Liver (tissue), 9 donors: ENCODE measurements around the gene FGF1. TPM values are rescaled to one million over a fixed set of nuclear protein-coding genes. Genes with fewer than 3 reads are reported as not detected.

Experiments
- DNase-seq: peaks from one replicate; pipeline ENCODE4 v3.0.0-alpha.2; 2017; ENCODE audit warnings: low spot score
- H3K27ac ChIP-seq, 2 donors: one replicate each; pipeline ENCODE4 v1.7.0; 2013; ENCODE audit warnings: inconsistent platforms in 2 of 2, low read length in 2 of 2, control low read depth in 1 of 2, low read depth in 1 of 2, mild to moderate bottlenecking in 1 of 2
- H3K27me3 ChIP-seq, 4 donors: one replicate each; pipeline versions ENCODE4 v1.6.1 to v1.7.0; 2013; ENCODE audit warnings: low read length in 3 of 4, inconsistent platforms in 1 of 4, mild to moderate bottlenecking in 1 of 4, moderate library complexity in 1 of 4; ENCODE audit not compliant: control insufficient read depth in 4 of 4, insufficient read depth in 4 of 4
- H3K36me3 ChIP-seq, 4 donors: one replicate each; pipeline versions ENCODE4 v1.6.1 to v1.7.0; 2013; ENCODE audit warnings: low read length in 3 of 4, mild to moderate bottlenecking in 3 of 4, low read depth in 1 of 4, moderate library complexity in 1 of 4; ENCODE audit not compliant: control insufficient read depth in 4 of 4, insufficient read depth in 3 of 4
- H3K4me1 ChIP-seq, 4 donors: one replicate each; pipeline versions ENCODE4 v1.6.1 to v1.7.0; 2013; ENCODE audit warnings: low read length in 3 of 4, mild to moderate bottlenecking in 3 of 4, moderate library complexity in 1 of 4; ENCODE audit not compliant: control insufficient read depth in 4 of 4, insufficient read depth in 4 of 4
- H3K4me3 ChIP-seq, 3 donors: one replicate each; pipeline versions ENCODE4 v1.6.1 to v1.7.0; 2013; ENCODE audit warnings: low read length in 3 of 3, control low read depth in 1 of 3, low read depth in 1 of 3, mild to moderate bottlenecking in 1 of 3
- H3K9ac ChIP-seq, 2 donors: one replicate each; pipeline ENCODE4 v1.7.0; 2013; ENCODE audit warnings: low read length in 2 of 2, mild to moderate bottlenecking in 2 of 2, moderate library complexity in 2 of 2, control low read depth in 1 of 2, low read depth in 1 of 2
- H3K9me3 ChIP-seq, 4 donors: one replicate each; pipeline versions ENCODE4 v1.6.1 to v1.7.0; 2013; ENCODE audit warnings: low read length in 3 of 4; ENCODE audit not compliant: control insufficient read depth in 4 of 4
- ATF3 ChIP-seq: IDR thresholded peaks from 2 replicates; pipeline ENCODE4 v1.6.1; 2016; ENCODE audit warnings: antibody characterized with exemption
- CTCF ChIP-seq: fragments of 150-350 bp; IDR thresholded peaks from 2 replicates; pipeline ENCODE4 v1.5.1; 2017; ENCODE audit warnings: improper control_type of control experiment, low read depth, low read length; ENCODE audit not compliant: missing input control
- EGR1 ChIP-seq, 2 donors: IDR thresholded peaks; 2 replicates each; pipeline ENCODE4 v1.6.1; 2016 to 2018; ENCODE audit warnings: antibody characterized with exemption in 2 of 2, low read depth in 2 of 2
- FOXA1 ChIP-seq: IDR thresholded peaks from 2 replicates; pipeline ENCODE4 v1.6.1; 2016; ENCODE audit warnings: antibody characterized with exemption
- FOXA2 ChIP-seq: IDR thresholded peaks from 2 replicates; pipeline ENCODE4 v1.6.1; 2016; ENCODE audit warnings: antibody characterized with exemption
- GABPA ChIP-seq, 2 donors: IDR thresholded peaks in 1 of 2; conservative IDR thresholded peaks in 1 of 2; 2 replicates each; pipeline ENCODE4 v1.6.1; 2016; ENCODE audit warnings: antibody characterized with exemption in 2 of 2, mild to moderate bottlenecking in 1 of 2, moderate library complexity in 1 of 2
- HNF4A ChIP-seq, 2 donors: conservative IDR thresholded peaks; 2 replicates each; pipeline ENCODE4 v1.6.1; 2016; ENCODE audit warnings: antibody characterized with exemption in 2 of 2, mild to moderate bottlenecking in 2 of 2
- HNF4G ChIP-seq: IDR thresholded peaks from 2 replicates; pipeline ENCODE4 v1.6.1; 2016; ENCODE audit warnings: antibody characterized with exemption
- JUND ChIP-seq, 2 donors: IDR thresholded peaks; 2 replicates each; pipeline ENCODE4 v1.6.1; 2016; ENCODE audit warnings: antibody characterized with exemption in 2 of 2
- MAX ChIP-seq: IDR thresholded peaks from 2 replicates; pipeline ENCODE4 v1.6.1; 2016; ENCODE audit warnings: antibody characterized with exemption
- NR2F2 ChIP-seq: IDR thresholded peaks from 2 replicates; pipeline ENCODE4 v1.6.1; 2016; ENCODE audit warnings: antibody characterized with exemption
- RAD21 ChIP-seq, 2 donors: IDR thresholded peaks; 2 replicates each; pipeline ENCODE4 v1.6.1; 2016; ENCODE audit warnings: antibody characterized with exemption in 2 of 2, mild to moderate bottlenecking in 2 of 2
- REST ChIP-seq: IDR thresholded peaks from 2 replicates; pipeline ENCODE4 v1.6.1; 2016; ENCODE audit warnings: antibody characterized with exemption, mild to moderate bottlenecking
- RXRA ChIP-seq, 2 donors: IDR thresholded peaks; 2 replicates each; pipeline ENCODE4 v1.6.1; 2017 to 2018; ENCODE audit warnings: antibody characterized with exemption in 2 of 2, mild to moderate bottlenecking in 1 of 2
- SP1 ChIP-seq: IDR thresholded peaks from 2 replicates; pipeline ENCODE4 v1.6.1; 2018; ENCODE audit warnings: antibody characterized with exemption, mild to moderate bottlenecking
- TAF1 ChIP-seq: conservative IDR thresholded peaks from 2 replicates; pipeline ENCODE4 v1.6.1; 2016; ENCODE audit warnings: antibody characterized with exemption, mild to moderate bottlenecking
- YY1 ChIP-seq: IDR thresholded peaks from 2 replicates; pipeline ENCODE4 v1.6.1; 2016; ENCODE audit warnings: antibody characterized with exemption, mild to moderate bottlenecking
- ZBTB33 ChIP-seq: IDR thresholded peaks from 2 replicates; pipeline ENCODE4 v1.6.1; 2016; ENCODE audit warnings: antibody characterized with exemption
- WGBS: extraction: QIAGEN DNeasy Blood & Tissue Kit; methylation state at CpG from one replicate; pipeline ENCODE4 v1.1.7; 2013; 5-methylcytosine and 5-hydroxymethylcytosine counted together
- polyA plus RNA-seq, 2 donors: library from polyadenylated mRNA; stranded (reverse) in 1 of 2; unstranded in 1 of 2; fragments of 200-250 nt in 1 of 2; fragments of >200 nt in 1 of 2; fragmentation: Nextera tagmentation in 1 of 2; extraction: Ambion mirVana in 1 of 2; gene quantifications; one replicate each; pipeline versions ENCODE4 v1.2.1 to v1.2.3, GENCODE V29; 2013 to 2015
- total RNA-seq, 2 donors: library from RNA; depleted of rRNA; stranded (reverse); fragments of >200 nt; gene quantifications; one replicate each; pipeline ENCODE4 v1.2.3, GENCODE V29; 2014
- donor health status: healthy.
- donor health status: healthy.
- donor health status: healthy.
- donor health status: healthy.
- donor health status: healthy.

FGF1 gene
- total and polyA plus RNA-seq, 4 donors: 0.05 to 0.25 (median 0.16) TPM

GRCh38 chr5:142703153-142703552 lies 17.3 kb upstream of the FGF1 start:
- Histone ChIP-seq H3K4me1 (peaks cover 0 to 8% (median 3%) of the 10 kb centered on the region in 4 donors), H3K9me3 (no peaks in the 10 kb centered on the region), H3K27ac (no peak overlapping the region), H3K9ac (no peak overlapping the region), H3K27me3 (no peaks in the 10 kb centered on the region), H3K4me3 (no peak overlapping the region), H3K36me3 (no peaks in the 10 kb centered on the region)
- DNase-seq: no peak
- 93% methylated on average over 3 of the region's 3 CpGs for WGBS
- TF ChIP-seq ATF3 (no peak), MAX (no peak), RXRA (IDR thresholded peaks at IDR 0.05) (no peak)

GRCh38 chr5:142701673-142702311 lies 15.9 kb upstream of the FGF1 start:
- Histone ChIP-seq H3K36me3 (no peaks in the 10 kb centered on the region), H3K27ac (no peak overlapping the region), H3K27me3 (no peaks in the 10 kb centered on the region), H3K4me1 (peaks cover 0 to 16% (median 5%) of the 10 kb centered on the region in 4 donors), H3K9me3 (no peaks in the 10 kb centered on the region), H3K4me3 (no peak overlapping the region), H3K9ac (no peak overlapping the region)
- WGBS: 81% methylated on average over 3 of the region's 3 CpGs
- TF ChIP-seq MAX (no peak), FOXA2 (no peak), EGR1 (IDR thresholded peaks at IDR 0.05; ENCODE audit: low read depth in 2 of 2) (no peak), NR2F2 (no peak), HNF4A (conservative IDR thresholded peaks at IDR 0.05) (no peak), RXRA (IDR thresholded peaks at IDR 0.05) (no peak), RAD21 (IDR thresholded peaks at IDR 0.05) (no peak), CTCF (no peak), HNF4G (no peak), ATF3 (no peak), FOXA1 (no peak), TAF1 (no peak), JUND (IDR thresholded peaks at IDR 0.05) (no peak), REST (no peak), YY1 (no peak), ZBTB33 (no peak), GABPA (IDR thresholded peaks at IDR 0.05 in 1 of 2, conservative IDR thresholded peaks at IDR 0.05 in 1 of 2) (no peak), SP1 (no peak)
- no peak for DNase-seq
